NCI-H1694 treated with DMSO at 0.1 percent for 48 hours (cell line): Measurements from ENCODE around the gene MYBL2.

Source experiments
- DNase-seq: peaks from one replicate; lab custom pipeline; 2025; lab: John Stamatoyannopoulos, UW

MYBL2 gene

GRCh38 chr20:43682446-43682845 lies 15.5 kb downstream of the MYBL2 start:
- DNase-seq: no peak

- no peak for DNase-seq
These were observed 19.9 kb downstream of the MYBL2 start for GRCh38 chr20:43686820-43687219.

- DNase-seq: no peak
These were observed 22.3 kb downstream of the MYBL2 start for GRCh38 chr20:43689165-43689564.

- no peak for DNase-seq
These were observed 24.2 kb downstream of the MYBL2 start for GRCh38 chr20:43690943-43691598.

- DNase-seq: no peak
These were observed 25.1 kb downstream of the MYBL2 start for GRCh38 chr20:43691928-43692524.

- no peak for DNase-seq
These were observed 27.8 kb downstream of the MYBL2 start for GRCh38 chr20:43694763-43695162.

GRCh38 chr20:43695571-43695970 lies 28.7 kb downstream of the MYBL2 start:
- DNase-seq: no peak

- no peak for DNase-seq
These were observed 33.1 kb downstream of the MYBL2 start for GRCh38 chr20:43699941-43700565.

- DNase-seq: no peak
These were observed 33.7 kb downstream of the MYBL2 start for GRCh38 chr20:43700627-43701026.

GRCh38 chr20:43702502-43702901 lies 35.6 kb downstream of the MYBL2 start:
- no peak for DNase-seq

- DNase-seq: no peak
These were observed 43.6 kb downstream of the MYBL2 start for GRCh38 chr20:43710370-43711044.

GRCh38 chr20:43711098-43711654 lies 44.3 kb downstream of the MYBL2 start:
- DNase-seq: no peak

- DNase-seq: no peak
These were observed 48.1 kb downstream of the MYBL2 start for GRCh38 chr20:43715044-43715443.

GRCh38 chr20:43715511-43715910 lies 48.6 kb downstream of the MYBL2 start:
- DNase-seq: no peak

GRCh38 chr20:43716123-43716522 lies 49.2 kb downstream of the MYBL2 start:
- no peak for DNase-seq

GRCh38 chr20:43716757-43717615 lies 50.1 kb downstream of the MYBL2 start:
- no peak for DNase-seq

- DNase-seq: no peak
These were observed 50.7 kb downstream of the MYBL2 start for GRCh38 chr20:43717616-43717995.

GRCh38 chr20:43720007-43720406 lies 53.1 kb downstream of the MYBL2 start:
- DNase-seq: no peak

- no peak for DNase-seq
These were observed 54.1 kb downstream of the MYBL2 start for GRCh38 chr20:43721097-43721428.

GRCh38 chr20:43721429-43722152 lies 54.7 kb downstream of the MYBL2 start:
- no peak for DNase-seq

- DNase-seq: no peak
These were observed 55.2 kb downstream of the MYBL2 start for GRCh38 chr20:43722153-43722505.
